Raji (cell line): ENCODE measurements around the gene AEBP2.

Experiments
- POLR2A ChIP-seq: IDR thresholded peaks from 2 replicates; pipeline ENCODE4 v1.6.1; 2011; ENCODE audit warnings: low read depth, low read length, control low read depth; ENCODE audit not compliant: insufficient read depth

The AEBP2 gene

GRCh38 chr12:19439059-19440018 is at the start of gene AEBP2:
TSS of gene AEBP2 (plus strand) at chr12:19439492. CDS start at chr12:19439700, 208 bp downstream.
- peak; percentile 86 for TF ChIP-seq POLR2A

GRCh38 chr12:19390051-19390598 is 49.2 kb upstream of the AEBP2 start:
- TF ChIP-seq POLR2A, result no peak

- TF ChIP-seq POLR2A, result no peak
Observed at GRCh38 chr12:19394385-19394784, 44.9 kb upstream of the AEBP2 start.

GRCh38 chr12:19397534-19397933 is 41.8 kb upstream of the AEBP2 start:
- TF ChIP-seq POLR2A, result no peak

- TF ChIP-seq POLR2A, result no peak
Observed at GRCh38 chr12:19398376-19399363, 40.6 kb upstream of the AEBP2 start.

- TF ChIP-seq POLR2A, result no peak
Observed at GRCh38 chr12:19402211-19402610, 37.1 kb upstream of the AEBP2 start.

GRCh38 chr12:19402743-19403431 is 36.4 kb upstream of the AEBP2 start:
- no peak for TF ChIP-seq POLR2A

GRCh38 chr12:19404242-19404880 is 34.9 kb upstream of the AEBP2 start:
- no peak for TF ChIP-seq POLR2A

GRCh38 chr12:19409376-19409775 is 29.9 kb upstream of the AEBP2 start:
- no peak for TF ChIP-seq POLR2A

GRCh38 chr12:19410211-19410610 is 29.1 kb upstream of the AEBP2 start:
- no peak for TF ChIP-seq POLR2A

- no peak for TF ChIP-seq POLR2A
Observed at GRCh38 chr12:19410629-19411185, 28.6 kb upstream of the AEBP2 start.

- TF ChIP-seq POLR2A, result no peak
Observed at GRCh38 chr12:19411234-19412204, 27.8 kb upstream of the AEBP2 start.

- TF ChIP-seq POLR2A, result no peak
Observed at GRCh38 chr12:19412844-19413243, 26.4 kb upstream of the AEBP2 start.
